HG03354 (cell line): ENCODE results near the gene OSBPL1A.
A peak's percentile ranks its signal among the peaks of the same experiment; 100 is the strongest.
"Not testable (repeated sequence)": the region's sequence is repeated elsewhere in the genome, so short reads cannot be mapped to it uniquely, and the experiment has no call there.

Source experiments
- ATAC-seq: cut with Tn5 transposase; IDR thresholded peaks from one replicate; pipeline ENCODE4 v1.9.1; 2021; ENCODE audit warnings: mild to moderate bottlenecking; ENCODE audit not compliant: unreplicated experiment, poor library complexity, severe bottlenecking

OSBPL1A gene

DNA sequence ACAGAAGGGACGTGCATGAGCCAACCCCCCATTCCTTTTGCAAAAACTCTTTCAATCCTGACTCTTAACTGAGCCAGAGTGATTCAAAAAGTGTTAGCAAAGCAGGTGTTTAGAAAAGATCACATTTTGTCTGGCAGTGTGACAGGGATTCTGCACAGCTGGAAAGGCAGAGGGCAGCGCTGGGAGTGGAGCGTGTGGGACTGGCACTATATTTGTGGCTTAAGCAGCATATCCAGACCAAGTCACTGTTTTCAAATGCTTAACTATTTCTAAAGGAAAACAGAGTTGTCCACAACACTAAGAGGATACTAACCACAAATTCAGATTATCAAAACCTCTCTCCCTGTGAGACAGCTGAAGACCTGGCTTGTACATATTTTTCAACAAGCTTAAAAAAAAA, 239.8 kb downstream of the OSBPL1A start:
- ATAC-seq, result no peak

- no peak for ATAC-seq
These were observed 244.2 kb downstream of the OSBPL1A start for GRCh38 chr18:24153397-24153796.

DNA sequence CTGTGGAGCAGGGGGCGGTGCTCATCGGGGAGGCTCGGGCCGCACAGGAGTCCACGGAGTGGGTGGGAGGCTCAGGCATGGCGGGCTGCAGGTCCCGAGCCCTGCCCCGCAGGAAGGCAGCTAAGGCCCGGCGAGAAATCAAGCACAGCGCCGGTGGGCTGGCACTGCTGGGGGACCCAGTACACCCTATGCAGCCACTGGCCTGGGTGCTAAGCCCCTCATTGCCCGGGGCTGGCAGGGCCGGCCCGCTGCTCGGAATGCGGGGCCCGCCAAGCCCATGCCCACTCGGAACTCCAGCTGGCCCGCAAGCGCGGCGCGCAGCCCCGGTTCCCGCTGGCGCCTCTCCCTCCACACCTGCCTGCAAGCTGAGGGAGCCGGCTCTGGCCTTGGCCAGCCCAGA, 248.0 kb downstream of the OSBPL1A start:
- ATAC-seq, result not testable (repeated sequence)

DNA sequence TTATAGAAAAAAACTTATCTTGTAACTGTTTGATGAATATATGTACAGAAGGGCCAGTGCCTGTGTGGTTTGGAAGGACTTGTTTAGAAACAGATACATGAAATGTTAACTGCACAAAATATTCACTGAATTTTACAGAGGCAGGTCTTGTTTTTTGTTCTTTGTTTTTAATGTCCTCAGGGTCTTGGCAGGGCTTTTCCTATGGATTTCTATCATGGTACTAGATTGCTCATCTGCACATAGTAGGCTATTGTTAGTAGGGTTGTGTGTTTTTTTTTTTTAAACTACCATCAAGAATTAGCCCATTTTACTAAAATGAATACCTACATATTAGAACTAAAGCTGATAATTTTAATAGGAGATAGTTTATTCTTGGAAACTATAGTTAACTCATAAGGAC, 255.2 kb downstream of the OSBPL1A start:
- no peak for ATAC-seq

GRCh38 chr18:24140697-24141096, 256.9 kb downstream of the OSBPL1A start:
- no peak for ATAC-seq

- ATAC-seq, result peak; percentile 89
These were observed 258.6 kb downstream of the OSBPL1A start, which contains the start of gene CABYR for GRCh38 chr18:24138789-24139616. CABYR (plus strand) TSS chr18:24139062; CDS start chr18:24143115, 4,053 bp downstream.

GRCh38 chr18:24138409-24138788, 259.2 kb downstream of the OSBPL1A start:
- peak; percentile 19 for ATAC-seq

- no peak for ATAC-seq
These were observed 260.7 kb downstream of the OSBPL1A start for GRCh38 chr18:24136967-24137373.

GRCh38 chr18:24130494-24130893, 267.1 kb downstream of the OSBPL1A start:
- no peak for ATAC-seq

GRCh38 chr18:24128700-24129099, 268.9 kb downstream of the OSBPL1A start:
- no peak for ATAC-seq

GRCh38 chr18:24127735-24128134, 269.9 kb downstream of the OSBPL1A start:
- ATAC-seq, result no peak

DNA sequence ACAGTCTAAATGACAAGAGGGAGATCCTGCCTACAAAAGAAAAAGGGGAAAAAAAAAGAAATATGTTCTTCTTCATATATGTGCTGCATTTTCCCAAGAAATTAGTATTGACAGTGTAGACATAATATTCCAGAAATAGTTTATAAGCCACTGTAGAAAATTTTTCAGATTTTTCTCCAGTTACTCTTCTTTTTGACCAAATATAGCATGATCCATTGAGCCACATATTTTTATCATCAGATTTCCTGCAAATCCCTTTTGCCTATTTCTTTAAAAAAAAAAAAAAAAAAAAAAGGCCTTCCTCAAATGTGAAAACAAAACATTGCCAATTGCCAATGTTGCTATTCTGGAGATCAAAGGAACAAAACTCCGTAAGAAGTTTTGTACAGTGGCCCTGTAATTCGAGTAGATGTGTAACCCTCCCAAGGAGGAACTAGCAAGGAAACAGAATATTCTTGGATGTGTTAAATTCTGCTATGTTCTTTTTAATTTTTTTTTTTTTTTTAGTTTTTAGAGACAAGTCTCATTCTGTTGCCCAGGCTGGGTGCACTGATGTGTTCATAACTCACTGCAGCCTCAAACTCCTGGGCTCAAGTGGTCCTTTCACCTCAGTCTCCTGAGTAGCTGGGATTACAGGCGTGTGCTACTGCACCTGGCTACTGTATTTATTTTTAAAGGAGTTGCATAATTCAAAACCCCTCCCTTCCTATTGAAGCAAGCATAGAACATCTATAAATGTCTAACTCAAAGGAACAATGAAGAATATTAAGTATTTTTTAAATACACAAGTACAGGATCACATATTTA, 271.3 kb downstream of the OSBPL1A start:
- no peak for ATAC-seq

DNA sequence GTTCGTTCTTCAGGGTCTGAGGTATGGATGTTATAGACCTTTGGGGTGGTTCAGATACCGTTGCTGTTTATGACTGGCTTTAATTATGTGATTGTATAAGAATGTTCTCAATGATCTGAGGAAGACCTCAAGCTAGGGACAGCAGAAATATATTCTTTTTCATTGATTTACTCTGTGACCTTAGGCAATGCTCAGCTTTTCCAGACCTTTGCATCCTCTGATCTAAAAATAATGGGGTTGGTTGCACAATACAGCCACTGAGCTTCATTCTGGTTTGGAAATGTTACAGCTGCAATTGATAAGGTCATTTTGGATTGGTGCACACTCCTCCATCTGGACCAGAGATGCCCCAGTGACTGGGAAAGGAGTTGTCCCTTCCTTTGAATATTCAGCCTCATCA, 276.0 kb downstream of the OSBPL1A start:
- ATAC-seq, result no peak

- ATAC-seq, result no peak
These were observed 276.9 kb downstream of the OSBPL1A start for GRCh38 chr18:24120676-24121075.

DNA sequence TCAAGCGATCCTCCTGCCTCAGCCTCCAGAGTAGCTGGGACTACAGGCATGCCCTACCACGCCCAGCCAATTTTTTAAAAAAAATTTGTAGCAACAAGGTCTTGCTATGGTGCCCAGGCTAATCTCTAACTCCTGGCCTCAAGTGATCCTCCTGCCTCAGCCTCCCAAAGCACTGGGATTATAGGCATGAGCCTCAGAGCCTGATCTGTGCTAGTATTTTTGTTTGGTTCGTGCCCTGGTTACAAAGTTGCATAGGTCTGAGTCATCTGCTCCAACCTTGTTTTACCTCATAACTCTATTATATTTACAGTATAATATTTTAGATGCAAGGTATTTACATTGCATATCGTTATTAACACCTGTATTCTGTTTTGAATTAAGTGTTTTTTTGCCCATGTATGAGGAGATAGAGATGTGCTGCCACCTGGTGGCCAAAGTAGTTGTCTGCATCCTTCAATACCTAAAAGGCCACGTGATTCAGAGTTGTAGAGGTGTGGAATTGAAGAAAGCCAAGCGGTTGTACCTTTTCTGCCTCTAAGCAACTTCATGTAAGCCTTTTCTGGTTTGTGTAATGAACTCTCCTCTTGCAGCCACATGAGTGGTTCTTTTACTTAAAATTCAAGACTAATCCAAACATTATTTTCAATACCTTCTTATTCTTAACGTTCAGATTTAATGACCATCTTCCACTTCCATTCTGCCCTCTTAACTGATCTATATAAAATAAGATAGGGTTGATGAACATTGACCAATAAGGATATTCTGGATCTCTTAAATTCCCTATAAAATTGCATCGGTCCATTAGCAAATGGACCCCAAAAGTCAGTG, 278.7 kb downstream of the OSBPL1A start:
- peak; percentile 93 for ATAC-seq

GRCh38 chr18:24115628-24116027, 282.0 kb downstream of the OSBPL1A start:
- no peak for ATAC-seq

GRCh38 chr18:24114924-24115549, 282.6 kb downstream of the OSBPL1A start:
- no peak for ATAC-seq

DNA sequence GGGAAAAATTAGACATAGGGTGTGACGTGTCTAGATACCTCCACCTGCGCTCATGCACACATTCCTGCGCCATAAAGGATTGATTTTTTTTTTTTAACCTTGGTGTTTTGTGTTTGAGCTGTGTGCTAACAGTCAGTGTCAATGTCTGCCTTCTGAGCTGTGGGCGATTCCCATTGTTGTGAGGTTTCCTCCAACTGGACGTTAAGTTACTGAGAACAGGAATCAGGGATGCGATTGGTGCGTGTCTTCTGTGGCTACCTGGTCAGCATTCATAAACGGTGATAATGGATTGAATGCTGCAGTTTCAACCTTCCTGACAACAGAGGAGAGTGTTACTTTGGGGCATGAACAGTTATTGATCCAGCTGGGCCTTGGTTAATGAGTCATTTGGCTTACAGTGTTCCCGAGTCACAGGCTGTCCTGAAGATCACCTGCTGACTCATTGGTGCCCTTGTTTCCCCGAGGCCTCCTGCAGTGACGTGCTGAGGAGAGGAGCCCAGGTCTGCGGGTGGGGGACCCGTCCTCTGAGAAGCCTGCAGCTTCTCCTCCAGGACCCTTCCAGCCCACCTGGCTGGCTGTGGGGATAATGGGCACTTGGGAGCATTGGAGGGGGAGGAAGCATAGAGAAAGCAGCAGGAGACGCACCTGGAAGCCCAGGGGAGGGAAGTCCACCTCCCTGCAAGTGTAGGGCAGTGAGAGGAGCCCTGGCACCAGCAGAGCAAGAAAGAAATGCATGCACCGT, 284.6 kb downstream of the OSBPL1A start:
- ATAC-seq, result no peak

GRCh38 chr18:24112464-24112863, 285.2 kb downstream of the OSBPL1A start:
- no peak for ATAC-seq
